GM19099 (cell line): ENCODE measurements around the gene ACSS2.

Source experiments
- POLR2A ChIP-seq: IDR thresholded peaks from 3 replicates; pipeline ENCODE4 v1.6.1; 2011; ENCODE audit warnings: low read depth; ENCODE audit not compliant: insufficient read length; ENCODE audit errors: extremely low read depth

Gene ACSS2, protein sequence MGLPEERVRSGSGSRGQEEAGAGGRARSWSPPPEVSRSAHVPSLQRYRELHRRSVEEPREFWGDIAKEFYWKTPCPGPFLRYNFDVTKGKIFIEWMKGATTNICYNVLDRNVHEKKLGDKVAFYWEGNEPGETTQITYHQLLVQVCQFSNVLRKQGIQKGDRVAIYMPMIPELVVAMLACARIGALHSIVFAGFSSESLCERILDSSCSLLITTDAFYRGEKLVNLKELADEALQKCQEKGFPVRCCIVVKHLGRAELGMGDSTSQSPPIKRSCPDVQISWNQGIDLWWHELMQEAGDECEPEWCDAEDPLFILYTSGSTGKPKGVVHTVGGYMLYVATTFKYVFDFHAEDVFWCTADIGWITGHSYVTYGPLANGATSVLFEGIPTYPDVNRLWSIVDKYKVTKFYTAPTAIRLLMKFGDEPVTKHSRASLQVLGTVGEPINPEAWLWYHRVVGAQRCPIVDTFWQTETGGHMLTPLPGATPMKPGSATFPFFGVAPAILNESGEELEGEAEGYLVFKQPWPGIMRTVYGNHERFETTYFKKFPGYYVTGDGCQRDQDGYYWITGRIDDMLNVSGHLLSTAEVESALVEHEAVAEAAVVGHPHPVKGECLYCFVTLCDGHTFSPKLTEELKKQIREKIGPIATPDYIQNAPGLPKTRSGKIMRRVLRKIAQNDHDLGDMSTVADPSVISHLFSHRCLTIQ

DNA sequence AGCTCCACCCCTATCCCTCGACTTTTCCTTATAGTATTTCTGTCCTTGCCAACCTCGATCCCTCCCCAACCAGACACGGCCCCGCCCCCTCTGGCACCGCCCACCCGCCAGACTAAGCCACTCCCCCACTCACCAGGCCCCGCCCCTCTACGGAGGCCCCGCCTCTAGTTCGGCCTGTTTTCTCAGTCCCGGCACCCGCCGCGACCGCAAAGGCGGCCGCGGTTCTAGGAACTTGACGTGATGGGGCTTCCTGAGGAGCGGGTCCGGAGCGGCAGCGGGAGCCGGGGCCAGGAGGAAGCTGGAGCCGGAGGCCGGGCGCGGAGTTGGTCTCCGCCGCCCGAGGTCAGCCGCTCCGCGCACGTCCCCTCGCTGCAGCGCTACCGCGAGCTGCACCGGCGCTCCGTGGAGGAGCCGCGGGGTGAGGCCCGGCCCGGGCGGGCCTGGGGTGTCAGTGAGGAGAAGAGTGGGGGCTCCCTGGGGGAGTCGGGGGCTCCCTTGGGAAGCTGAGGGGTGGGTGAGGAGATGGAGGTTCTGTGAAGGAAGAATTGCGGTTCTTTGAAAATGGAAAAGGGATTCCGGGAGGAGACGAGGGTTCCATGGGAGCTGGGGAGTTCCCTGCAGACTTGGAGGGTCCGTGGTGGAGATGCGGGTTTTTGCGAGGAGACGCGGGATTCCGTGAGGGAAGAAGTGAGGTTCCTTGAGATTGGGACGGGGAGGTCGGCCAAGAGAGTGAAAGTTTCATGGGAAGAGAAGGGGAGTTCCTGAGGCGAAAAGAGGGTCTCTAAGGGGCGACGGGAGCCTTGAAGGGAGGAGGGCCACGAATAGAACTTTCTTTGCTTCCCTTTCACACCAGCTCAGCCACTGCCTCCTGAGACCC, at the start of gene ACSS2:
Gene ACSS2, plus strand, starts transcription at position 207 of the 877 bp plus-strand sequence. Its CDS starts 34 bp downstream, at position 241.
- TF ChIP-seq POLR2A, result peak; percentile 32

DNA sequence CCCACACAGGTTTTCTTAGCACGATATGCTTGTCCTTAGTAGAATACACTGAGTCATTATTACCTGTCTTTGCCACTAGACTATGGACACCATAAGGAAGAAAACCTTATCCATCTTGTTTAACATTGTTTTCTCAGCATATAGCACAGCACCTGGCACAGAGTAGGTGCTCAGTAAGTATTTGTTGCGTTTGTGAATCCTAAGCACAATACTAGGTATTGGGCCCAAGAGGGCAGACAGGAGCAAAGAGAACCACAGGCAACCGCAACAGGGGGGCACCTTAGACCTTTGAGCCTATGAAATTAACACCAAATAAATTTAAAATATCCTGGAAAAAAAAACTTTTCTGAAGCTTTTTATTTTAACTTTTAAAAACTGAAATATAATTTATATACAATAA, 47.2 kb upstream of the ACSS2 start:
- TF ChIP-seq POLR2A, result no peak

DNA sequence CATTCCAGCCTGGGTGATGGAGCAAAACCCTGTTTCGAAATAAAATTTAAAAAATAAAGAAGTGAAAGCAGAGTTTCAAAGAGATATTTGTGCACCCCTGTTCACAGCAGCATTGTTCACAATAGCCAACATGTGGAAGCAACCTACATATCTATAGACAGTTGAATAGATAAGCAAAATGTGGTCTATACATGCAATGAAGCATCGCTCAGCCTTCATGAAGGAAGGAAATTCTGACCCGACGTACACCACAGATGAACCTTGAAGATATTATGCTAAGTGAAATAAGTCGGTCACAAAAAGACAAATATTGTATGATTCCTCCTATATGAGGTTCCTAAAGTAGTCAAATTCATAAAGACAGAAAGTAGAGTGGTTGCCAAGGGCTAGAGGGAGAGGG, 44.5 kb upstream of the ACSS2 start:
- no peak for TF ChIP-seq POLR2A

DNA sequence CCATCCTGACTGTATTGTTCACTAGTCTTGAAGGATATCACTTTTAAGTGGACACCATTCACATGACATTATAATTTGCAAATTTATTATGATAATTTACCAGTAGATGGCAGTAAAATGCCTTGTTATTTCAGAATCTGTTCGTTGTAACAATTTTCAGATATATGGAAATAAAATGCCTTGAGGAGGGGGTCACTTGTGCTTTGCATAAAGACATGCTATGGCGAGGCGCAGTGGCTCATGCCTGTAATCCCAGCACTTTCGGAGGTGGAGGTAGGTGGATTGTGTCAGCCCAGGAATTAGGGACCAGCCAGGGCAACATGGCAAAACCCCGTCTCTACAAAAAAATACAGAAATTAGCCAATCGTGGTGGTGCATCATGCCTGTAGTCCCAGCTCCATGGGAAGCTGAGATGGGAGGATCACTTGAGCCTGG, 41.9 kb upstream of the ACSS2 start:
- TF ChIP-seq POLR2A, result no peak

DNA sequence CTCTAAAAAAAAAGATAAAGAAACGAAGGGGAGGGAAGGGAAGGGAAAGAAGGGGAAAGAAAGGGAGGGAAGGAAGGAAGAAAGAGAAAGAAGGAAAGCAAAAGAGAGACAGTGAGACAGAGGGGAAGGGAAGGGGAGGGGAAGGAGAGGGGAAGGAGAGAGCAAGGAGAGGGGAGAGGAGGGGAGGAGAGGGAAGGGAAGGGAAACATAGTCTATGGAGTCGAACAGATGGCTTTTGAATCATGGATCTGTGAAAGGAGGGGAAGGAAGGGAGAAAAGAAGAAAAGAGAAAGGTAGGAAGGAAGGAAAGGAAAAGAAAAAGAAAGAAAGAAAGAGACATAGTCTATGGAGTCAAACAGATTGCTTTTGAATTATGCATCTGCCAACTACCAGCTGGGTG, 34.3 kb upstream of the ACSS2 start:
- TF ChIP-seq POLR2A, result no peak

DNA sequence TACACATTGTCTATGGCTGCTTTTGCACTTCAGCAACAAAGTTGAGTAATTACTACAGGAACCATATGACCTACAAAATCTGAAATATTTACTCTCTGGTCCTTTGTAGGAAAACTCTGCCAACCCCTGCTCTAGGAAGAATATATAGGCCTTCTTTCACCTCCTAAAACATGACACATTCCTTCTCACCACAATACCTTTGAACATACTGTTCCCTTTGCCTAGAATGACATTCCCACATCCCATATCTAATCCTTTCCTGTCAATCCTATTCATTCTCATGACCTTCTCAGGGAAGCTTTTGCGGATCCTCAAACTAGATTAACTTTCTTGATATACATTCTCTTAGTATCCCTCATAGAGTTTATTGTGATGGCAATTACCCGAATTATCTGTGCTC, 33.0 kb upstream of the ACSS2 start:
- TF ChIP-seq POLR2A, result no peak

DNA sequence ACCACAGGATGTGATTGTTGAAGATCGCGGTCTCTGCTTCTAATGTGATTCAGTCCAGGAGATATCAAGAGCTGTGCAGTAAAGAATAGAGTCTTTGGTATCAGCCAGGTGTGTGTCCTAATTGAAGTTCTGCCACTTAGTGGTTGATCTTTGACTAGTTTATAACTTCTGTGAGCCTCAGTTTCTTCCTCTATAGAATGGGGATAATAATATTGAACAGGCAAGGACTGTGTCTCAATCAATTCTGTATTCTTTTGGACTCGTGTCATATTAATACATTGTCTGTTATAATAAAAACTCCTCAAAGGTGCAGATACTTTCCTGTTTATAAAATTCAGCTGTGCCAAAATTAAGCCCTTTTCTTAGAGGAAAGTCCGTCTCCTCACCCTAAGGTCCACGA, 27.8 kb upstream of the ACSS2 start:
- no peak for TF ChIP-seq POLR2A

DNA sequence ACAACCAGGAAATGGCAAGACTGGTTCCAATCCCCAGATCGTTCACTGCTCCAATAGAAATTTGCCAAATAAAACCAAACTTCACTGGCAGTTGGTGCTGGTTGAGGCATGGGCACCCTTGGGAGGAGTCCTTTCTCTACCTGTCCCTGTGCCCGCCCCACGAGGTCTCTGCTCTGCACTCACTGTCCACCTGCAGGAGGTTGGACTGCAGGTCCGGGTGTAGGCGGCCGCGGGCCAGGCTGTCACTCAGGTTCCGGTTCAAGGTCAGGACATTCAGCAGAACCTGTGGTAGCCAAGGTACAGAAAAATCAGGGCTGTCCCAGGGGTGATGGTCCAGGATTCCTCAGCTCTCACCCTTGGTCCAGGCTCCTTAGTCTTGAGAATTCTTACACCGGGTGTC, 26.6 kb upstream of the ACSS2 start:
- no peak for TF ChIP-seq POLR2A

DNA sequence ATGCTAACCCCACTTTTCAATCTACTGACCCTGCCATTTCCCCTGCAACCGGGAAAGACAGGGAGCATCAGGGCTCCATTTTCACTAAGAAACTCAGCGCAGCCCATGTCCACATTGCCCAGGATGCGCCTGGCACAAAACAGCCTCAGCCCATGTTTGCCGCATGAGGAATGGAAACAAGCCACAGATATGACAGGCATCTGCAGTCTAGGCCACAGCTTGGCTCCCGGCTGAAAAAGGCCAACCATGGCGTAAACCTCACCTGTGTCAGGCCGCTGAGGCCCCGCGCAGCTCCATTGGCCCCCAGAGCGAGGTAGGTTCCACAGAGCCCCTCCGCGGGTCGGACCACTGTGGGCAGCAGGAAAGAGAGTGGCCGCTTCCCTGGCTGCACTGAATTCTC, 25.4 kb upstream of the ACSS2 start:
- TF ChIP-seq POLR2A, result no peak

DNA sequence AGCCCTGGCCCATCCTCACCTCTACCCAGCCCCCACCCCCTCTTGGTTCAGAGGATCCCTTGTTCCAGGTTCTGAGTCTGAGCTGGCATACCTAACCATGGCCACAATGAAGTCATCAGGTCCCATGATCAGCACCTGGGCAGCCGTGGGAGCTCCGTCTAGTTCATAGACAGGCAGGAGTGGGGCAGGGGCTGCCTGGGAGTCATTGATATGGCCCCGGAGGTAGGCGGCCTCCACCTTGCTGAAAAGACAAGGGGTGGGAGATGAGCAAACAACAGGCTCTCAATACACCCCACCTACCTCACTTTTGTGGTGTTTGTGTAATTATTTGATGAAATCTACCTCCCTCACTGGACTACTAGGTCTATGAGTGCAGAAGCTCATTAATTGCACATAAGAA, 24.1 kb upstream of the ACSS2 start:
- no peak for TF ChIP-seq POLR2A

DNA sequence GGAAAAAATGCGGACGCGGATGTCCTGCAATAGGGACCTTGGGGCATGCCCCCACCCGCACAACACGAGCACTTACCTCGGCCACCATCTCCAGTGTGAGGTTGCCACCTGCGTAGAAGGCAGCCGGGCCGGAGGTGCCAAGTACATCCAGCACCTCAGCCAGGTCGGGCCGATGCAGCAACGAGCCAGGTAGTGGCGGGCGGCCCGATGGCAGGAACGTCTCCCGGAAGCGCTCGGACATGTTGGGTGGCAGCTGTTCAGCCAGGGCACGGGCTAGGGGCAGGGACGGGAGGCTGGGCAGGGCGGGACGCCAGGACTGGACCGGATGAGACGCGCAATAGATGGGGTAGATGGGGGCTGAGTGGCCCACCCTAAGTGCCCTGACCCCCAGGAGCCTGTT, 17.0 kb upstream of the ACSS2 start:
- no peak for TF ChIP-seq POLR2A

DNA sequence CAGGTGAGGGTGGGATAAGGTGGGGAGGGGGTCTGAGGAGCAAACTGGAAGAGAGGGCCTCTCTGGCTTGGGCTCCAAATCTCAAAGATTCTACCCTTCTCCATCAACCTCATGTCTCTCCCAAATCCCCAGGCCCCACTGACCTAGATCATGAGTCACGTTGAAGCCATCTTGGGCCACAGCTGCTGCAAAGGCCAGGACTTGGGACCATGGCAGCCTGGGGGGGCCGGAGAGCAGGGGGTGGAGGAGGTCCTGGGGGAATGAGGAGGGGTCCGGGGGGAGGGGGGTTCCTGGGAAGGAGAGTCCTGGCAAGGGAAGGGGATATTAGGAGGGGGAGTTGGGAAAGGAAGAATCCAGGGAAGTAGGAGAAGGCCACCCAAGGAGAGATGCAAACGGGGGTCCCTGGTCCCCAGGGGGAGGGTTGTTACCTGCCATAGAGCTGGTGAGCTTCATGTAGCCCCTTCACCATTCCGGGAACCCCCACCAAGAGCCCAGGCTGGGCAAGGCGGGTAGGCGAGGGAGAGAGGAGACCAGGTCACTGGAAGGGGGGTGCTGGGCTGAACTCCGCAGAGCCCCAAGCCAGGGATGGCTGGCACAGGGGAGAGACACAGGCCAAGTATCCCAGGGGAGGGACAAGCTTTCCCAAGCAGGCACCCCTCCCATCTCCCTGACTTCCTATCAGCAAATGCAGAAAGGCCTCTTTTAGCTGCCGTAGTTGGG, 16.4 kb upstream of the ACSS2 start:
- TF ChIP-seq POLR2A, result no peak

DNA sequence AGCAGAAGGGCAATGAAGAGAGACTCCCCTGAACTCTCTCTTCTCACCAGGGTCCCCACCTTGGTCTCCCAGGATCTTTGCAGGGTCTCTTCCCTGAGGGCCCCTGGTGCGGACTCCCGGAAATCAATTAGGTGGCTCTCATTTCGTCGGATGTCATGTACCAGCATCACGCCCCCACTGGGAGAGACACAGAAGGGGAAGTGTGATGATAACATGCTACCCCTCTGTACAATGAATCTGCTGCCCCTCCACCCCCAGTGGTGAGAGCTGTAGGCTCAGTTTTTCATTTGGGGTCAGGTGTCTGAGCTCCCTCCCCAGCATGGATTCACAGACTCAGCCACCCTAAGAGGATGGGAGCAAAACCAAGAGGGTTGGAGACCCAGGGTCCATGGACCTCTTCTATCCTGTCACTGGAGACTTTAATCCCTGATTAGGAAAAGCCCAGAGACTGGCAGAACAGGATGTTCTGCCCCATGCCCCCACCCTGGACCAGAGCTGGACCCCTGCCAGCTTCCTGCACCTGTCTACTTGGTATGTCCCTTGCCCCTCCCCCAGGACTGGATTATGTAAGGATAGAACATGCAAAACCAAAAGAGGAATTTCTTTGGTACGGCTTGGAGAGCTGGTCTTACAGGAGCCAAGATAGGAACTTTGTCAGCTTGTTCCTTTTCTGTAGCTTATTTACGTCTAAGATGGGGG, 14.9 kb upstream of the ACSS2 start:
- TF ChIP-seq POLR2A, result no peak

DNA sequence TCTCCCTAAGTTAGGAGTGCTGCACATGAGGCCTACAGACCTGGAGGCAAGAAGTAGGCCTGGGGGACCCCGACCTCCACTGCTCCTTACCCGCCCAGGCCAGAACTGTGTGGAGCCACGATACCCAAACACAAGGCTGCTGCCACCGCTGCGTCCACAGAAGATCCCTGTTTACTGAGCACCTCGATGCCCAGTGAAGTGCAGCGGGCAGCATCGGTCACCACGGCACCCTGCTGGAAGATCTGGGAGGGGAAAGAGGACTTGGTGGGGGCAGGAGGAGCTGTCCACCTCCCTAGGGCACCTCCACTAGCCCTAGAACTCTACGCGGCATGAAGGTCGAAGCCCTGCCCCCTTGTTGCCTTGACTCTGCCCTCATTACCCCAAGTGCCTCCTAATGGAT, 13.7 kb upstream of the ACSS2 start:
- no peak for TF ChIP-seq POLR2A

DNA sequence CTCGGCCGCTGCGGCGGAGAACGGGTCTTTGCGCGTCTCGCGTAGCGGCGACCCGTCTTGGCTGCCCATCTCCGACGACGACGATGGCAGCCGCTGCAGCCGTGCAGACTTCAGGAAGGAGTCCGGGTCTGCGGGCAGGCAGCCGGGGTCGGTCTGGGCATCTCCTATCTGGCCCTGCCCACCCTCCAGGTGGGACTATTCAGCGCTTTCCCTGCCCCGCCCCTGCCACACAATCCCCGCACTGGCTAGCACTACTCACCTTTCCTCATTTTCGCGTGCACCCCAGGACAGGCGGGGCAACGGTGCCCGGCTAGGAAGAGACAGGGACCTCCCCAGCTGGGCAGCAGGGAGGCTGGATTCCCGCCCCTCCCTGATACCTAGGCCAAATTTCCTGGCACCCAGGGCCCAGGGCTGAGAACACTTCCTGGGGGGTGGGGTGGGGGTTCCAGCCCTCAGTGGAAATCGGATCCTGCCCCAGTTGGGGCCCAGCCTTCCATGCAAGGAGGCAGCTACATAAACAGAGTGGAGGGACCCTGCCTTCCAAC, 12.9 kb upstream of the ACSS2 start:
- no peak for TF ChIP-seq POLR2A

DNA sequence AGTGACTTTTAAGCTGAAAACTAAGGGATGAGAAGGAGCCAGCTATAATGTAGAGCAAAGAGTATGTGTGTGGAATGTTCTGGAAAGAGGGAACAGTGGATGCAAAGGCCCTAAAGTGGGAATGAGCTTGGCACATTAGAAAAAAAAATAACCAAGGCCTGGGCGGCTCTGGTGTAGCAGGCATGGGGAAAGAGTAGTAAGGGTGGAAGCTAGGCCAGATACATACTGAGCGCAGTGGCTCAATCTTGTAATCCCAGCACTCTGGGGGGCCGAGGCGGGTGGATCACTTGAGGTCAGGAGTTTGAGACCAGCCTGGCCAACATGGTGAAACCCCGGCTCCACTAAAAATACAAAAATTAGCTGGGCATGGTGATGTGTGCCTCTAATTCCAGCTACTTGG, 12.2 kb upstream of the ACSS2 start:
- no peak for TF ChIP-seq POLR2A
